RWPE2 (cell line): ENCODE results near the gene TELO2.
"Not testable (repeated sequence)": the region's sequence is repeated elsewhere in the genome, so short reads cannot be mapped to it uniquely, and the experiment has no call there.

Source experiments
- ATAC-seq: fragments of 200-7000 bp; cut with Tn5 transposase; 3 replicates; pipeline ENCODE4 v1.9.1; 2021; ENCODE audit warnings: low read depth
- DNase-seq: peaks from one replicate; pipeline ENCODE4 v3.0.0-alpha.2; 2020; ENCODE audit warnings: low spot score
- H3K27ac ChIP-seq: fragments of 450-650 bp; 2 replicates; pipeline ENCODE4 v1.5.1; 2017; ENCODE audit warnings: mild to moderate bottlenecking; ENCODE audit not compliant: poor library complexity, severe bottlenecking
- H3K27me3 ChIP-seq: fragments of 250-450 bp; sonication (Bioruptor Pico); 2 replicates; pipeline ENCODE4 v1.5.1; 2021; ENCODE audit warnings: mild to moderate bottlenecking, moderate library complexity; ENCODE audit not compliant: insufficient read depth, poor library complexity, severe bottlenecking
- H3K36me3 ChIP-seq: fragments of 250-450 bp; sonication (Bioruptor Pico); 2 replicates; pipeline ENCODE4 v1.5.1; 2020; ENCODE audit warnings: low read depth, mild to moderate bottlenecking, moderate library complexity
- H3K4me1 ChIP-seq: fragments of 250-450 bp; sonication (Bioruptor Pico); 2 replicates; pipeline ENCODE4 v1.5.1; 2021; ENCODE audit warnings: mild to moderate bottlenecking, moderate library complexity; ENCODE audit not compliant: insufficient read depth, poor library complexity, severe bottlenecking
- H3K4me3 ChIP-seq: fragments of 250-450 bp; sonication (Bioruptor Pico); 2 replicates; pipeline ENCODE4 v1.5.1; 2021; ENCODE audit warnings: mild to moderate bottlenecking, moderate library complexity; ENCODE audit not compliant: severe bottlenecking
- H3K9me3 ChIP-seq: fragments of 250-450 bp; sonication (Bioruptor Pico); 2 replicates; pipeline ENCODE4 v1.5.1; 2021; ENCODE audit warnings: mild to moderate bottlenecking, moderate library complexity; ENCODE audit not compliant: severe bottlenecking
- TF ChIP-seq, protein P1 (sequence below): fragments of 450-650 bp; IDR thresholded peaks from one replicate; pipeline ENCODE4 v1.5.1; 2017; ENCODE audit warnings: mild to moderate bottlenecking, moderate library complexity; ENCODE audit not compliant: poor library complexity, severe bottlenecking

TELO2 gene

DNA sequence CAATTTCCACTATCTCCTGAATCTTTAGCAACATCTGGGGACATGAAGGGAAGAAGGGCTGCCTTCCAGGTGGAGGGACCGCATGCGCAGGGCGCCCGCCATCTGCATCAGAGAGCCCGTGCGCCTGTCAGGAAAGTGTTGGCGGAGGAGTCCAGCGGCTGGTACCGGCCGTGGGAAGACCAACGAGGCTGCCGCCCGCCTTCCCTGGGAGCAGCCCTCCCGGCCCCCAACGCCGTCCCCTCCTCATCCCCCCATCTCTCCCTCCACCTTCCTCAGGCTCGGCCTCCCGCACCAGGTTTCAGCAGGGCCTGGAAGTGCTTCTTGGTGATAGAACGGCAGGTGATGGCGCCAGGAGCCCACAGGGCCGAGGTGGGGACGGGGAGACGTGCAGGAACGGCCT lies 27.1 kb upstream of the TELO2 start:
- H3K4me3 ChIP-seq = no peak overlapping the region
- no peak overlapping the region for H3K27ac ChIP-seq
- H3K36me3 ChIP-seq = no peaks in the 10 kb centered on the region
- no peaks in the 10 kb centered on the region for H3K9me3 ChIP-seq
- DNase-seq = peak; percentile 60
- H3K27me3 ChIP-seq = no peaks in the 10 kb centered on the region
- ATAC-seq = no peak
- TF ChIP-seq, protein P1, sequence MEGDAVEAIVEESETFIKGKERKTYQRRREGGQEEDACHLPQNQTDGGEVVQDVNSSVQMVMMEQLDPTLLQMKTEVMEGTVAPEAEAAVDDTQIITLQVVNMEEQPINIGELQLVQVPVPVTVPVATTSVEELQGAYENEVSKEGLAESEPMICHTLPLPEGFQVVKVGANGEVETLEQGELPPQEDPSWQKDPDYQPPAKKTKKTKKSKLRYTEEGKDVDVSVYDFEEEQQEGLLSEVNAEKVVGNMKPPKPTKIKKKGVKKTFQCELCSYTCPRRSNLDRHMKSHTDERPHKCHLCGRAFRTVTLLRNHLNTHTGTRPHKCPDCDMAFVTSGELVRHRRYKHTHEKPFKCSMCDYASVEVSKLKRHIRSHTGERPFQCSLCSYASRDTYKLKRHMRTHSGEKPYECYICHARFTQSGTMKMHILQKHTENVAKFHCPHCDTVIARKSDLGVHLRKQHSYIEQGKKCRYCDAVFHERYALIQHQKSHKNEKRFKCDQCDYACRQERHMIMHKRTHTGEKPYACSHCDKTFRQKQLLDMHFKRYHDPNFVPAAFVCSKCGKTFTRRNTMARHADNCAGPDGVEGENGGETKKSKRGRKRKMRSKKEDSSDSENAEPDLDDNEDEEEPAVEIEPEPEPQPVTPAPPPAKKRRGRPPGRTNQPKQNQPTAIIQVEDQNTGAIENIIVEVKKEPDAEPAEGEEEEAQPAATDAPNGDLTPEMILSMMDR = no peak
- H3K4me1 ChIP-seq = no peaks in the 10 kb centered on the region

DNA sequence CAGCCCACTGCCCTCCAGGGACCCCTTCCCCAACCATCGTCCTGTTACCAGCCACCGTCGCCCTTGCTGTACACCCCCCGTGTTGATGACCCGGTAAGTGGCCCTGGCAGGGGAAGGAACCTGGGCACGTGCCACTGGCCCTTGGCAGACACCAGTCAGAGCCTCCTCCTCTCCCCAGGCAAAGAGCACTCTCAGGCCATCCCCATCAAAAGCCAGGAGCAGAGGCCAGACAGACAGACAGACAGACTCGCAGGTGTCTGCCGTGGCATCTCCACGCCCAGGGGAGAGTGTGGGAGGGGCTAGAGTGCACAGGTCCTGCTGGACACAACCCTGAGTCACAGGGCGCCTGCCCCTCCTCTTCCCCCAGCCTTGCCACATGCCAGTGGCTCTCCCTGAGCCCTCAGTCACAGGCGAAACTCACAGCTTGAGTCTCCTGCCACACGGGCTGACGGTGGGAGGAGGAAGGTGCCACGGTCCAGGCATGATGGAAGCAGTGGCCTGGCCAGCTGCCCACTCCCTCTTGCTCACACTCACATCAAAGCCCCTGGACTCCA lies 26.1 kb upstream of the TELO2 start:
- H3K27me3 ChIP-seq = no peaks in the 10 kb centered on the region
- ATAC-seq (peak; percentile 55), DNase-seq (peak; percentile 56)
- H3K4me3 ChIP-seq = no peak overlapping the region
- H3K4me1 ChIP-seq = no peaks in the 10 kb centered on the region
- H3K36me3 ChIP-seq = no peaks in the 10 kb centered on the region
- TF ChIP-seq, protein P1 = no peak
- no peak overlapping the region for H3K27ac ChIP-seq
- no peaks in the 10 kb centered on the region for H3K9me3 ChIP-seq

DNA sequence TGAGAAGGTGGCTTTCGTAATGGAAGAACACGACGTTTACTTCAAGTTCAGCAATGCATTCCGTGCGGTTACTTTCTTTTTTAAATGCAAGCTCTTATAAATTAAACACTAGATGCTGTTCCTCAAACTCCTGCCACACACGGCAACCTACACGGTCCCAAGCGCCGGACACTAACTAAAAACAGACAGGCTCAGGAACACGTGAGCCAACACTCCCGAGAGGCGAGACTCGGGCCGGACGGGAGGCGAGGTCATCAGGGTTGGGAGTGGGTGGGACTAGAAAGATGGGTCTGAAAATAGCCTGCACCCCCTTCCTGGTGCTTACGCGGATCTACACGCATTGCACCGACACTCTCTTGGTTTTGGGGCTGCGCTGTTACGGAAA lies 24.7 kb upstream of the TELO2 start:
- no peaks in the 10 kb centered on the region for H3K36me3 ChIP-seq
- TF ChIP-seq, protein P1 = no peak
- no peak for ATAC-seq
- DNase-seq = peak; percentile 47
- no peaks in the 10 kb centered on the region for H3K27me3 ChIP-seq
- H3K4me1 ChIP-seq = no peaks in the 10 kb centered on the region
- no peak overlapping the region for H3K4me3 ChIP-seq
- H3K27ac ChIP-seq = no peak overlapping the region
- H3K9me3 ChIP-seq = no peaks in the 10 kb centered on the region

DNA sequence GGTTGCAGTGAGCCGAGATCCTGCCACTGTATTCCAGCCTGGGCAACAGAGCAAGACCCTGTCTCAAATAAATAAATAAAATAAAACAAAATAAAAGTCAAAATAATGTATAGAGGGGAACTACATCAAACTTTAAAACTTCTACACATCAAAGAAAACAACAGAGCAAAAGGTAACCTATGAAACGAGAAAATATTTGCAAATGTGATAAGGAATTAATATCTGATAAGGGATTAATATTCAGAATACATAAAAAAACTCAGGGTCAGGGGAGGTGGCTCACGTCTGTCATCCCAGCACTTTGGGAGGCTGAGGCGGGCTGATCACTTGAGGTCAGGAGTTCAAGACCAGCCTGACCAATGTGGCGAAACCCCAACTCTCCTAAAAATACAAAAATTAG lies 24.0 kb upstream of the TELO2 start:
- not testable (repeated sequence) for ATAC-seq, H3K9me3 ChIP-seq, H3K36me3 ChIP-seq, H3K27me3 ChIP-seq, H3K4me1 ChIP-seq, H3K27ac ChIP-seq, H3K4me3 ChIP-seq, DNase-seq

DNA sequence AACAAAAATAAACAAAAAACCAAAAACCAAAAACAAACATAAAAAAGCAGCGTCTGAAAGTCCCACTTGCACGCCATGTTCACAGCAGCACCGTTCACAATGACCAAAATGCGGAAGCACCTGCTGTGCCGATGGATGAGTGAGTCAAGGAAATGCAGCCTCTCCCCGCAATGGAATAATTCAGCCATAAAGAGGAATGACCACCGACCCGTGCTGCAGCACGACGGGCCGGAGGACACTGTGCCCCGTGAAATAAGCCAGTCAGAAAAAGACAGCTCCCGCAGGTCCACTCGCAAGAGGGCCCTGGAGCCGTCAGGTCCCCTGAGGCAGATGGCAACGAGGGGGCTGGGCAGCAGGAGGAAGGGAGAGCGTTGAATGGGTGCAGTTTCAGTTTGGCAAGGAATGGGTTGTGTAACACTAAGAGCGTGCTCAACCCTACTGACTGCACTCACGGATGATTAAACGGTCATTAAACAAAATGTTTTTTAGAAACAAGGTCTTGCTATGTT lies 23.4 kb upstream of the TELO2 start:
- no peaks in the 10 kb centered on the region for H3K27me3 ChIP-seq
- H3K27ac ChIP-seq = no peak overlapping the region
- ATAC-seq (no peak), DNase-seq (no peak)
- TF ChIP-seq, protein P1 = no peak
- no peak overlapping the region for H3K4me3 ChIP-seq
- H3K4me1 ChIP-seq = no peaks in the 10 kb centered on the region
- H3K9me3 ChIP-seq = no peaks in the 10 kb centered on the region
- no peaks in the 10 kb centered on the region for H3K36me3 ChIP-seq
